ENCODE data around the gene TMEM14C.
A peak's percentile ranks its signal among the peaks of the same experiment; 100 is the strongest.
"Not testable (repeated sequence)": the region's sequence is repeated elsewhere in the genome, so short reads cannot be mapped to it uniquely, and the experiment has no call there.

Gene TMEM14C

GRCh38 chr6:10720960-10721849, 1.7 kb upstream of the TMEM14C start:
- not testable (repeated sequence) for H3K9me3 ChIP-seq (ENCODE audit: control insufficient read depth, low read length); H3K36me3 ChIP-seq (ENCODE audit: control insufficient read depth, insufficient read depth, low read length); H3K27me3 ChIP-seq (replicated peaks; ENCODE audit: control insufficient read depth, insufficient read depth, low read length, poor library complexity, severe bottlenecking); H3K4me1 ChIP-seq (ENCODE audit: control insufficient read depth, insufficient read depth, low read length, poor library complexity, severe bottlenecking); DNase-seq
- peak overlapping the region; percentile 63 for H3K4me3 ChIP-seq (ENCODE audit: insufficient read depth, low read depth, low read length, poor library complexity, severe bottlenecking)
- peak overlapping the region; percentile 71 for H3K27ac ChIP-seq (ENCODE audit: insufficient read depth, low read length, poor library complexity, severe bottlenecking)

DNA sequence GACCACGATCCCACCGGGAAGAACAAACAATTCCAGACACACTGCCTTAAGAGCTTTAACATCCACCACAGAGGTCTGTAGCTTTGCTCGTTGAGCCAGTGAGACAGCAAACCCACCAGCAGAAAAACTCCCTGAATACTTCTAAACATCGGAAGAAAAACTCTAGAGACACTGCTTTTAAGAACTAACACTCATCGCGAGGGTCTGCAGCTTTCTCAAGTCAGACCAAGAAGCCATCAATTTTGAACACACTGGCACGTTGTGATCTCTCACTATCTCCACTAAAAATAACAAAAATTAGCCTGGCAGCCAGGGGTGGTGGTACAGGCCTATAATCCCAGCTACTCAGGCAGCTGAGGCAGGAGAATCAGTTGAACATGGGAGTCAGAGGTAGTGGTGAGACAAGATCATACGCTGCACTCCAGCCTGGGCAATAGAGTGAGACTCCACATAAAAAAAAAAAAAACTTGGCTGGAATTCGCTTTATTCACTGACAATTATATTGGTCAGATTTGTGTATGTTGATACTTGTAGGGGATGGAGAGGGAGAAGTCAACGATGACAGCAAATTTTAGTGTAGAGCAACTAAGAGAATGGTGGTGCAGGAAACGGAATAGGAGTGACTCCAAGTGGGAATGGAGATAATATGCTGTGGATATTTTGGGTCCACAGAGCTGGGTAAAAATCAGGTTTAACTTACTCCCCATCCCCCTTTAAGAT, 860 bp upstream of the TMEM14C start:
- Histone ChIP-seq H3K9me3 (ENCODE audit: control insufficient read depth, low read length) (no peaks in the 10 kb centered on the region), H3K27ac (ENCODE audit: insufficient read depth, low read length, poor library complexity, severe bottlenecking) (peak overlapping the region; percentile 61), H3K4me3 (ENCODE audit: insufficient read depth, low read depth, low read length, poor library complexity, severe bottlenecking) (peak overlapping the region; percentile 62), H3K36me3 (ENCODE audit: control insufficient read depth, insufficient read depth, low read length) (no peaks in the 10 kb centered on the region), H3K4me1 (ENCODE audit: control insufficient read depth, insufficient read depth, low read length, poor library complexity, severe bottlenecking) (peaks cover 6% of the 10 kb centered on the region), H3K27me3 (replicated peaks; ENCODE audit: control insufficient read depth, insufficient read depth, low read length, poor library complexity, severe bottlenecking) (no peaks in the 10 kb centered on the region)
- DNase-seq, result no peak

DNA sequence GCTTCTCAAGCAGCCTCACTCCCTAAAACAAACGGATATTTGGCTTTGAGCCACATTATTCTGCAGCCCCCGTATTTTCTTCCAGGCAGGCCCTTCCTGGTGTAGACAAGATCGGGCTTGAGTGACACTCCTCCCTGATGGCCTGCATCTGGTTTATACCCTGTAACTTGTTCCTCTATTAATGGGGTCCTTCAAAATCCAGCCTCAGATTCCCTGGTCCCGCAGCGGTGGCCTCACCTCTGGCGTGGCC, 375 bp upstream of the TMEM14C start:
- H3K4me1 ChIP-seq (ENCODE audit: control insufficient read depth, insufficient read depth, low read length, poor library complexity, severe bottlenecking), result peaks cover 6% of the 10 kb centered on the region
- no peaks in the 10 kb centered on the region for H3K36me3 ChIP-seq (ENCODE audit: control insufficient read depth, insufficient read depth, low read length)
- H3K27ac ChIP-seq (ENCODE audit: insufficient read depth, low read length, poor library complexity, severe bottlenecking), result peak overlapping the region; percentile 61
- no peaks in the 10 kb centered on the region for H3K9me3 ChIP-seq (ENCODE audit: control insufficient read depth, low read length)
- no peaks in the 10 kb centered on the region for H3K27me3 ChIP-seq (replicated peaks; ENCODE audit: control insufficient read depth, insufficient read depth, low read length, poor library complexity, severe bottlenecking)
- DNase-seq, result no peak
- peak overlapping the region; percentile 62 for H3K4me3 ChIP-seq (ENCODE audit: insufficient read depth, low read depth, low read length, poor library complexity, severe bottlenecking)

- H3K9me3 ChIP-seq (ENCODE audit: control insufficient read depth, low read length), result no peaks in the 10 kb centered on the region
- peak overlapping the region; percentile 61 for H3K27ac ChIP-seq (ENCODE audit: insufficient read depth, low read length, poor library complexity, severe bottlenecking)
- peaks cover under 1% of the 10 kb centered on the region for H3K36me3 ChIP-seq (ENCODE audit: control insufficient read depth, insufficient read depth, low read length)
- peak overlapping the region; percentile 62 for H3K4me3 ChIP-seq (ENCODE audit: insufficient read depth, low read depth, low read length, poor library complexity, severe bottlenecking)
- DNase-seq, result no peak
- H3K27me3 ChIP-seq (replicated peaks; ENCODE audit: control insufficient read depth, insufficient read depth, low read length, poor library complexity, severe bottlenecking), result no peaks in the 10 kb centered on the region
- peaks cover 6% of the 10 kb centered on the region for H3K4me1 ChIP-seq (ENCODE audit: control insufficient read depth, insufficient read depth, low read length, poor library complexity, severe bottlenecking)
Measured at GRCh38 chr6:10723567-10723881, 654 bp downstream of the TMEM14C start.

- Histone ChIP-seq H3K27ac (ENCODE audit: insufficient read depth, low read length, poor library complexity, severe bottlenecking) (no peak overlapping the region), H3K4me3 (ENCODE audit: insufficient read depth, low read depth, low read length, poor library complexity, severe bottlenecking) (no peak overlapping the region), H3K36me3 (ENCODE audit: control insufficient read depth, insufficient read depth, low read length) (peaks cover 9% of the 10 kb centered on the region), H3K4me1 (ENCODE audit: control insufficient read depth, insufficient read depth, low read length, poor library complexity, severe bottlenecking) (peaks cover 6% of the 10 kb centered on the region), H3K27me3 (replicated peaks; ENCODE audit: control insufficient read depth, insufficient read depth, low read length, poor library complexity, severe bottlenecking) (no peaks in the 10 kb centered on the region), H3K9me3 (ENCODE audit: control insufficient read depth, low read length) (no peaks in the 10 kb centered on the region)
- no peak for DNase-seq
Measured at GRCh38 chr6:10725044-10725443, 2.2 kb downstream of the TMEM14C start.

DNA sequence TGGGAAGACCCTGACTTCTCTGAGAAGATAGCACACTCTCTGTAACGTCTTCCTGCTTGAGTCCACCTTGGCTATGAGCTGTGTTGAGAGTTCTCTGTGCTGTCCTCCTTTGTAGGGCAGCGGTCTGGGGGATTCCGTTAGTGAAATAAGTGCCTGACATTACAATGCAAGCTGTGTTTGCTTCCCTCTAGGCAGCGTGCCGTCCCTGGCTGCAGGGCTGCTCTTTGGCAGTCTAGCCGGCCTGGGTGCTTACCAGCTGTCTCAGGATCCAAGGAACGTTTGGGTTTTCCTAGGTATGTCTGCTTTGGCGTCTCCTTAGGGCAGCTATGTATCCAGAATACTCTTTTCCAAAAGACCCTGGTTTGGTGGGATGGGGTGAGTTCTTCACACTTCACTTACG, 2.8 kb downstream of the TMEM14C start:
- no peak overlapping the region for H3K4me3 ChIP-seq (ENCODE audit: insufficient read depth, low read depth, low read length, poor library complexity, severe bottlenecking)

GRCh38 chr6:10730254-10730653, 7.4 kb downstream of the TMEM14C start:
- Histone ChIP-seq H3K4me1 (ENCODE audit: control insufficient read depth, insufficient read depth, low read length, poor library complexity, severe bottlenecking) (no peaks in the 10 kb centered on the region), H3K27me3 (replicated peaks; ENCODE audit: control insufficient read depth, insufficient read depth, low read length, poor library complexity, severe bottlenecking) (no peaks in the 10 kb centered on the region), H3K4me3 (ENCODE audit: insufficient read depth, low read depth, low read length, poor library complexity, severe bottlenecking) (no peak overlapping the region), H3K9me3 (ENCODE audit: control insufficient read depth, low read length) (no peaks in the 10 kb centered on the region), H3K27ac (ENCODE audit: insufficient read depth, low read length, poor library complexity, severe bottlenecking) (no peak overlapping the region), H3K36me3 (ENCODE audit: control insufficient read depth, insufficient read depth, low read length) (peaks cover 16% of the 10 kb centered on the region)
- DNase-seq, result no peak

More for the DNA sequence above, 2.8 kb downstream of the TMEM14C start:
- H3K4me1 ChIP-seq (ENCODE audit: control insufficient read depth, insufficient read depth, low read length, poor library complexity, severe bottlenecking), result peaks cover 6% of the 10 kb centered on the region
- peaks cover 16% of the 10 kb centered on the region for H3K36me3 ChIP-seq (ENCODE audit: control insufficient read depth, insufficient read depth, low read length)
- H3K27me3 ChIP-seq (replicated peaks; ENCODE audit: control insufficient read depth, insufficient read depth, low read length, poor library complexity, severe bottlenecking), result no peaks in the 10 kb centered on the region
- no peaks in the 10 kb centered on the region for H3K9me3 ChIP-seq (ENCODE audit: control insufficient read depth, low read length)
- DNase-seq, result no peak
- H3K27ac ChIP-seq (ENCODE audit: insufficient read depth, low read length, poor library complexity, severe bottlenecking), result no peak overlapping the region

DNA sequence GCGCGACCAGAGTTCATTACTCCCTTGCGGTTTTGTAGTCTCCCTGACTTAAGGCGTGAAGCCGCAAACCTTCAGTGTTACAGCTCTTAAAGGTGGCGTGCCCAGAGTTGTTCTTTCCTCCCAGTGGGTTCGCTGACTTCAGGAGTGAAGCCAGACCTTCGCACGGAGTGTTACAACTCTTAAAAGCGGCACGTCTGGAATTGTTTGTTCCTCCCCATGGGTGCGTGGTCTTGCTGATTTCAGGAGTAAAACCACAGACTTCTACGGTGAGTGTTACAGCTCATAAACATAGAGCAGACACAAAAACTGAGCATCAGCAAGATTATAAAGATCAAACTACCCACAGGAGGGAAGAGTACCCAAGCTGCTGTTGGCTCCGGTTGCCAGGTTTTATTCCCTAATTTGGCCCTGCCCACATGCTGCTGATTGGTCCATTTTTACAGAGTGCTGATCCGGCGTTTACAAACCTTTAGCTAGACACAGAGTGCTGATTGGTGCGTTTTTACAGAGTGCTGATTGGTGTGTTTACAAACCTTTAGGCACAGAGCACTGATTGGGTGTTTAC, 10.4 kb downstream of the TMEM14C start:
- Histone ChIP-seq H3K9me3 (ENCODE audit: control insufficient read depth, low read length) (no peaks in the 10 kb centered on the region), H3K27ac (ENCODE audit: insufficient read depth, low read length, poor library complexity, severe bottlenecking) (no peak overlapping the region), H3K4me3 (ENCODE audit: insufficient read depth, low read depth, low read length, poor library complexity, severe bottlenecking) (no peak overlapping the region), H3K27me3 (replicated peaks; ENCODE audit: control insufficient read depth, insufficient read depth, low read length, poor library complexity, severe bottlenecking) (no peaks in the 10 kb centered on the region), H3K36me3 (ENCODE audit: control insufficient read depth, insufficient read depth, low read length) (peaks cover 16% of the 10 kb centered on the region), H3K4me1 (ENCODE audit: control insufficient read depth, insufficient read depth, low read length, poor library complexity, severe bottlenecking) (no peaks in the 10 kb centered on the region)
- no peak for DNase-seq

GRCh38 chr6:10733863-10734262, 11.0 kb downstream of the TMEM14C start:
- Histone ChIP-seq H3K36me3 (ENCODE audit: control insufficient read depth, insufficient read depth, low read length) (peaks cover 12% of the 10 kb centered on the region), H3K9me3 (ENCODE audit: control insufficient read depth, low read length) (no peaks in the 10 kb centered on the region), H3K27ac (ENCODE audit: insufficient read depth, low read length, poor library complexity, severe bottlenecking) (no peak overlapping the region), H3K4me3 (ENCODE audit: insufficient read depth, low read depth, low read length, poor library complexity, severe bottlenecking) (no peak overlapping the region), H3K4me1 (ENCODE audit: control insufficient read depth, insufficient read depth, low read length, poor library complexity, severe bottlenecking) (no peaks in the 10 kb centered on the region), H3K27me3 (replicated peaks; ENCODE audit: control insufficient read depth, insufficient read depth, low read length, poor library complexity, severe bottlenecking) (no peaks in the 10 kb centered on the region)
- DNase-seq, result no peak

GRCh38 chr6:10736731-10737130, 13.9 kb downstream of the TMEM14C start:
- H3K9me3 ChIP-seq (ENCODE audit: control insufficient read depth, low read length), result no peaks in the 10 kb centered on the region
- DNase-seq, result no peak
- H3K36me3 ChIP-seq (ENCODE audit: control insufficient read depth, insufficient read depth, low read length), result no peaks in the 10 kb centered on the region
- H3K27ac ChIP-seq (ENCODE audit: insufficient read depth, low read length, poor library complexity, severe bottlenecking), result no peak overlapping the region
- H3K4me3 ChIP-seq (ENCODE audit: insufficient read depth, low read depth, low read length, poor library complexity, severe bottlenecking), result no peak overlapping the region
- no peaks in the 10 kb centered on the region for H3K4me1 ChIP-seq (ENCODE audit: control insufficient read depth, insufficient read depth, low read length, poor library complexity, severe bottlenecking)
- no peaks in the 10 kb centered on the region for H3K27me3 ChIP-seq (replicated peaks; ENCODE audit: control insufficient read depth, insufficient read depth, low read length, poor library complexity, severe bottlenecking)

Measured in effector memory CD4-positive, alpha-beta T cell (primary cell).